Activated CD4-positive, alpha-beta memory T cell treated with anti-CD3 and anti-CD28 coated beads, Interleukin-2, amount 10 ng/mL, durations not matched to agents 7 days and 5 days (primary cell): ENCODE measurements around the gene AGAP1. TPM values are rescaled to one million over a fixed set of nuclear protein-coding genes. Genes with fewer than 3 reads are reported as not detected.

Source experiments
- CTCF ChIA-PET: fragments of 350-600 bp; sonication (Branson Sonifier 250); formaldehyde crosslinking; loops from one replicate; lab custom pipeline; 2021; ENCODE audit warnings: antibody characterized with exemption, inconsistent platforms; lab: Charles Lee
- POLR2A ChIA-PET: fragments of 350-600 bp; sonication (Branson Sonifier 250); formaldehyde crosslinking; loops from one replicate; lab custom pipeline; 2021; ENCODE audit warnings: antibody characterized with exemption; lab: Charles Lee
- DNase-seq: peaks from one replicate; pipeline ENCODE4 v3.0.0-alpha.2; 2020
- H3K27ac Mint-ChIP-seq: one replicate; pipeline ENCODE4 v1.8.0; 2021; ENCODE audit warnings: mild to moderate bottlenecking, mixed read lengths
- H3K27me3 Mint-ChIP-seq: one replicate; pipeline ENCODE4 v1.8.0; 2021; ENCODE audit warnings: mixed read lengths
- H3K36me3 Mint-ChIP-seq: one replicate; pipeline ENCODE4 v1.8.0; 2021; ENCODE audit warnings: low read depth, mixed read lengths
- H3K4me1 Mint-ChIP-seq: one replicate; pipeline ENCODE4 v1.8.0; 2021; ENCODE audit warnings: mixed read lengths
- H3K4me3 Mint-ChIP-seq: one replicate; pipeline ENCODE4 v1.8.0; 2021; ENCODE audit warnings: mild to moderate bottlenecking, mixed read lengths
- H3K9me3 Mint-ChIP-seq: one replicate; pipeline ENCODE4 v1.8.0; 2021; ENCODE audit warnings: mixed read lengths
- total RNA-seq, 2 experiments: library from RNA; stranded (reverse); gene quantifications; one replicate each; pipeline ENCODE4 v1.2.3, GENCODE V29; 2021

AGAP1 gene
- total RNA-seq, 2 experiments from 2014 or later: 1.1 to 1.2 TPM

DNA sequence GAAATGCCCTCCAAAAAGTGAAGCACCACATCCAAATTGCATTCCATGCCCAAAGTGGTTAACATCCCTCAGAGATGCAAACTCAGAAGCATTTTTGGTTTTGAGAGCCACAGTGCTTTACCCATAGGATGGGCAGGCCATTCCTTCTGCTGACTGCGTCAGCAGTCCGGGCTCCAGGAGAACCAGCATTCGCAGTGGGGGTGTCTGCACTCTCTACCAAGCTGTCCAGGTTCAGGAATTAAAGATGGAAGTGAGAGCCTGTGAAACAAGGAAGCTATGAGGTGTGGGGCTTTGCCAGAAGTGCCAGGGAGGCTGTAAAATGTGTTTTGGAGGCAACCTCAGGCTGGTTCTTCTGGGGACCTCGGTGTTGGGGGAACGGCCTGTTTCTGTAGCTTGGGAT is 205.7 kb downstream of the AGAP1 start:
- no peaks in the 10 kb centered on the region for H3K9me3 Mint-ChIP-seq
- no peaks in the 10 kb centered on the region for H3K27me3 Mint-ChIP-seq
- H3K27ac Mint-ChIP-seq: no peak overlapping the region
- ChIA-PET POLR2A (no interaction called here), CTCF (no interaction called here)
- no peak for DNase-seq
- H3K36me3 Mint-ChIP-seq: no peaks in the 10 kb centered on the region
- no peaks in the 10 kb centered on the region for H3K4me1 Mint-ChIP-seq
- H3K4me3 Mint-ChIP-seq: no peak overlapping the region

DNA sequence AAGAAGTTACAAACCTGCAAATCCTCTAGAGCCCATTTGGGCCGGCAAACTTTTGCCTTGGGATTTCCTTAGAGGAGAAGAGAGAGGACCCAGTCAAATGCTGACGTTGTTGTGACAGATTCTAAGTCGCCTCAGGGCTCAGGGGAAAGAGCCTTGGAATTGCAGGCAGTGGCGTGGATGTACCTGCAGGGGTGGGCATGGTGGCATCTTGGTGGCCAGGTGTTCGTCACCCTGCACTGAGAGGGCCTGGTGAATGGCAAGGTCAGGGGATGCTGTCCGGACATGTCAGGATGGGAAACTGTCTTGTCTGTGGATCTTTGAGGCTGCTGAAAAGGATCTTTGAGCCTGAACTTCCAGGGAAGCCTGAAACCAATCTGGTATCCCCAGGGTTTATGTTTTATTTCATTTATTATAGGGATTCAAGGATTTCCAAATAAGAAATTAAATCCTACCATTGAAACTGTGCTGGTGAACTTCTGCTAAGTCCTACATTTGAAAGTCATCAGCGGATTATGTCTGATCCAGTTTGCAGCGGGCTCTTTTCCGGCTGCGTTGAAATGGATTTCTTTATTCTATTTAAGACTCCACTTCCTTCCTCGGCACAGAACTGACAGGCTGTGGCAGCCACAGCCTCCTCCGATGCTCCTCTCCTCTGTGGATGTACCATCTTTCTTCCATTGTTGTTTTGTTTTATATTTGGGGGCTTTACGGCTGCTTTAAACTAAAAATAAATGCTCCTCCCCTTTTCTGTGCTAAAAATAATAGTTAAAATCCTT is 207.6 kb downstream of the AGAP1 start:
- DNase-seq: no peak
- Mint-ChIP-seq H3K27ac (no peak overlapping the region), H3K27me3 (no peaks in the 10 kb centered on the region), H3K4me3 (no peak overlapping the region), H3K4me1 (no peaks in the 10 kb centered on the region), H3K9me3 (no peaks in the 10 kb centered on the region), H3K36me3 (no peaks in the 10 kb centered on the region)
- POLR2A ChIA-PET: no interaction called here
- CTCF ChIA-PET: no interaction called here

DNA sequence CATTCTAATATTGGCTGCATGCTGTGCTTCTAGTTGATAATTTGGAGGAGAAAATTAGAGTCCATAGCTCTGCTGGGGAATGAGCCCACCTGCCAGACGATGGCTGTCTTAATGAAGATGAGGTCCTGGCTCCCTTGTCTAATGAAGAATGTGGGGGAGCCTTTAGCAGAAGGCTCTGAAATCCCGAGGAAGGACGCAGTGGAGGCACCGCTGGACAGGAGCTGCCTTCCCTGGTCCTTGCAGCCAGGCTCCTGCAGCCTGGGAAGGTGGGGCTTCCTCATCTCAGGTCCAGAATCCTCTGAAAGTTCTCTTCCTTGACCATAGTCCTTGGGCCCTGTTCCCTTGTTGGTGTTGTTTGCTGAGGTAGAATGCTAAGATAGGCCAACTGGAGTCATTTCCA is 208.3 kb downstream of the AGAP1 start:
- Mint-ChIP-seq H3K27me3 (no peaks in the 10 kb centered on the region), H3K36me3 (no peaks in the 10 kb centered on the region), H3K9me3 (no peaks in the 10 kb centered on the region), H3K4me1 (no peaks in the 10 kb centered on the region), H3K27ac (no peak overlapping the region), H3K4me3 (no peak overlapping the region)
- DNase-seq: no peak
- POLR2A ChIA-PET: no interaction called here
- CTCF ChIA-PET: no interaction called here

DNA sequence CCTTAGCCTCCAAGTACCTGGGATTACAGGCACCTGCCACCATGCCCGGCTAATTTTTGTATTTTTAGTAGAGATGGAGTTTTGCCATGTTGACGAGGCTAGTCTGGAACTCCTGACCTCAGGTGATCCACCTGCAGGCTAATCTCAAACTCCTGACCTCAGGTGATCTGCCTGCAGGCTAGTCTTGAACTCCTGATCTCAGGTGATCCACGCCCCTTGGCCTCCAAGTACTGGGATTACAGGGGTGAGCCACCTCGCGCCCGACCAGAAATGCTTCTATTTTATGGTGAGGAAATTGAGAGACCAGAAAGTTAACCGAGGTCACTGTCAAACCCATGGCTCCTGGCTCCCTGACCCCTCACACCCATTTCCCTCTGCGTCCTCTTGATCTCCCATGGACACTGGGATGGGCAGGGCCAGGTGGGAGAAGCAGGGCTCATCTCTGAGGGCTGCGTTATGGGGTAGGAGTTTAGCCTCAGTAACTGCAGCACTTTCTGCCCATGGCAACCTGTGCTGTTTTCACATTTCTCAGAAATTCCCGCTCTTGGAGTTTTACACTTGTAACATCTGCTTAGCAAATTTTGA is 210.0 kb downstream of the AGAP1 start:
- POLR2A ChIA-PET: no interaction called here
- H3K9me3 Mint-ChIP-seq: no peaks in the 10 kb centered on the region
- no peaks in the 10 kb centered on the region for H3K4me1 Mint-ChIP-seq
- no peaks in the 10 kb centered on the region for H3K36me3 Mint-ChIP-seq
- no peak overlapping the region for H3K4me3 Mint-ChIP-seq
- no peaks in the 10 kb centered on the region for H3K27me3 Mint-ChIP-seq
- H3K27ac Mint-ChIP-seq: no peak overlapping the region
- CTCF ChIA-PET: no interaction called here
- DNase-seq: no peak

DNA sequence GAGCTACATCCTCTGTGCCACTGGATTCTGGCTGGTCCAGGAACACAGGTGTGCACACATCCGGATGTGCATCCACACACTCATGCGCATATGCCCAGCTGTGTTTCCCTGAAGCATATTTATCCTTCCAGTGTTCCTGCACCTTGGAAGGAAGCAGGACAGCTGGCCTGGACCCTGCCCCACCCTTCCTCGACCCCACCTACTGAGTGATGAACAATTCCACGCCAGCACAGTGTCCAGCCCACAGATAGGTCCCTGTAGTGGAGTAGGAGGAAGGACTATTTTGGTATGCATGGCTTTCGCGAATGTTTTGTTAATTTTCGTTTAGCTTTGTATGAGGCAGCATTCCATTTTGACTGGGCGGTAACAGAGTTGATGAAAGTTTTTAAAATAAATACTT is 211.5 kb downstream of the AGAP1 start:
- no peaks in the 10 kb centered on the region for H3K36me3 Mint-ChIP-seq
- DNase-seq: no peak
- no peaks in the 10 kb centered on the region for H3K9me3 Mint-ChIP-seq
- ChIA-PET CTCF (no interaction called here), POLR2A (no interaction called here)
- H3K27ac Mint-ChIP-seq: no peak overlapping the region
- no peak overlapping the region for H3K4me3 Mint-ChIP-seq
- H3K27me3 Mint-ChIP-seq: no peaks in the 10 kb centered on the region
- H3K4me1 Mint-ChIP-seq: no peaks in the 10 kb centered on the region

DNA sequence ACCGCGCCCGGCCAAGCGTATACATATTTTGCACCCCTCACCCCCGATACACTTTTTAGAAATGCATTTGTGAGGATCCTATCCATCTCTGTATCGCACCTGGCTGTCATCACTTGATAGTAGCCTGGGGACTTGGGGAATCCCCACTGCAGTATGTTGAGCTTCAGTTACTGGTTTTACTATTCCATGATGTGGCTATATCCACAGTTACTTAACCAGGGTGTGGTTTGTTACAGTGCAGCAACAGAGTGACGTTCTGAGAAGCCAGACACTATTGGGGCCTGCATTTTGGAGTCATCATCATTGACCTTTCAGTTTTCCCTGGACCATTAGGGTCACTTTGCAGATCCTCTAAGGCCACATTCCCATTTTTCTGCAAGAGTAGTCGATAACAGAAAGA is 212.7 kb downstream of the AGAP1 start:
- ChIA-PET POLR2A (no interaction called here), CTCF (no interaction called here)
- Mint-ChIP-seq H3K27me3 (no peaks in the 10 kb centered on the region), H3K4me3 (no peak overlapping the region), H3K9me3 (no peaks in the 10 kb centered on the region), H3K27ac (no peak overlapping the region), H3K4me1 (no peaks in the 10 kb centered on the region), H3K36me3 (no peaks in the 10 kb centered on the region)
- no peak for DNase-seq

DNA sequence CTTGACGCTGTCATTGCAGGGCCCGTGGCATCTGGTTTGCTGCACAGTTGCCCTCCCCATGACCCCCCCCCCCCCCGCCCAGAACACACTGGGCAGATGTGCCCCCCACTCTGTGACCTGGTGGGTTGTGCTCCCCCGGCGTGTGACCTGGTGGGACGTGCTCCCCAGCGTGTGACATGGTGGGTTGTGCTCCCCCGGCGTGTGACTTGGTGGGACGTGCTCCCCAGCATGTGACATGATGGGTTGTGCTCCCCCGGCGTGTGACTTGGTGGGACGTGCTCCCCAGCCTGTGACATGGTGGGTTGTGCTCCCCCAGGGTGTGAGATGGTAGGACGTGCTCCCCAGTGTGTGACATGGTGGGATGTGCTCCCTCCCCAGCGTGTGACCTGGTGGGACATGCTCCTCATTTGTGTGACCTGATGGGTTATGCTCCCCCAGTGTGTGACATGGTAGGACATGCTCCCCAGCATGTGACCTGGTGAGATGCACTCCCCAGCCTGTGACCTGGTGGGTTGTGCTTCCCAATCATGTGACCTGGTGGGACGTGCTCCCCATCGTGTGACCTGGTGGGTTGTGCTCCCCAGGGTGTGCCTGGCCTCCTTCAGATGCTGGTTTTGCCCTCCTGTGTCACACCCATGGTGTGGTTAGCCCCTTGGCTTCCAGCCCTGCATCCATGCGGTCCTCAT is 213.7 kb downstream of the AGAP1 start:
- Mint-ChIP-seq H3K27ac (no peak overlapping the region), H3K4me3 (no peak overlapping the region), H3K36me3 (no peaks in the 10 kb centered on the region), H3K27me3 (no peaks in the 10 kb centered on the region), H3K4me1 (no peaks in the 10 kb centered on the region), H3K9me3 (no peaks in the 10 kb centered on the region)
- ChIA-PET CTCF (no interaction called here), POLR2A (no interaction called here)
- no peak for DNase-seq

DNA sequence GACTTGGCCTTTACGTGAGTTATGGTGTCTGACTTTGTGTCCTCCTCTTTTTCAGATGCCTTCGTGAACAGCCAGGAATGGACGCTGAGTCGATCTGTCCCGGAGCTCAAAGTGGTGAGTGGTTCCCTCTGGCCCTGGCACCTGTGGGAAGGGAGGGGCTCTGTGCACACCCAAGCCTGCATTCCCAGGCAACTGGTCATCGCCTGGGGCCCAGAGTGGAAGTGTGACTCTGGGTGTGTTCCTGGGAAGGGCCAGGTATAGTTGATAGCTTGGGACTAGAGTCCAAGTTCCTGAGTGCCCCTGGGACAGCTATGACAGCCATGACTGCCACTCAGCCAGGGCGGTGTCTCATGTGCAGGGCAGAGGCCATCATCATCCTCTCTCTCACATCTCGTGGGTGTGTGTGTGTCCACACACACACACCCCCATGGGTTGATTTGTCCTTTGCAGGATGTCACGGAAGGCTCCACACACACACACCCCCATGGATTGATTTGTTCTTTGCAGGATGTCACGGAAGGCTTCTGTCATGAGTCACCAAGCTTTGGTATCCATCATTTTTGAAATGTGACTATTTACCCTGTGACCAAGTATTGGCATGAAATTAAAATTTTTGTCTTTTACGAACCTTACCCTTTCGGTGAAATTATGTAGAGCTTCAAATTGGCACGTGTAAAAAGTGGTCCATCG is 215.4 kb downstream of the AGAP1 start:
- no peaks in the 10 kb centered on the region for H3K4me1 Mint-ChIP-seq
- DNase-seq: no peak
- no peak overlapping the region for H3K27ac Mint-ChIP-seq
- POLR2A ChIA-PET: no interaction called here
- no peaks in the 10 kb centered on the region for H3K9me3 Mint-ChIP-seq
- H3K27me3 Mint-ChIP-seq: no peaks in the 10 kb centered on the region
- H3K36me3 Mint-ChIP-seq: no peaks in the 10 kb centered on the region
- CTCF ChIA-PET: interaction anchor here (1.2 kb wide), 1 partner anchor 37 kb away, joined by 4 read pairs; no protein-coding TSS in a partner anchor
- H3K4me3 Mint-ChIP-seq: no peak overlapping the region

DNA sequence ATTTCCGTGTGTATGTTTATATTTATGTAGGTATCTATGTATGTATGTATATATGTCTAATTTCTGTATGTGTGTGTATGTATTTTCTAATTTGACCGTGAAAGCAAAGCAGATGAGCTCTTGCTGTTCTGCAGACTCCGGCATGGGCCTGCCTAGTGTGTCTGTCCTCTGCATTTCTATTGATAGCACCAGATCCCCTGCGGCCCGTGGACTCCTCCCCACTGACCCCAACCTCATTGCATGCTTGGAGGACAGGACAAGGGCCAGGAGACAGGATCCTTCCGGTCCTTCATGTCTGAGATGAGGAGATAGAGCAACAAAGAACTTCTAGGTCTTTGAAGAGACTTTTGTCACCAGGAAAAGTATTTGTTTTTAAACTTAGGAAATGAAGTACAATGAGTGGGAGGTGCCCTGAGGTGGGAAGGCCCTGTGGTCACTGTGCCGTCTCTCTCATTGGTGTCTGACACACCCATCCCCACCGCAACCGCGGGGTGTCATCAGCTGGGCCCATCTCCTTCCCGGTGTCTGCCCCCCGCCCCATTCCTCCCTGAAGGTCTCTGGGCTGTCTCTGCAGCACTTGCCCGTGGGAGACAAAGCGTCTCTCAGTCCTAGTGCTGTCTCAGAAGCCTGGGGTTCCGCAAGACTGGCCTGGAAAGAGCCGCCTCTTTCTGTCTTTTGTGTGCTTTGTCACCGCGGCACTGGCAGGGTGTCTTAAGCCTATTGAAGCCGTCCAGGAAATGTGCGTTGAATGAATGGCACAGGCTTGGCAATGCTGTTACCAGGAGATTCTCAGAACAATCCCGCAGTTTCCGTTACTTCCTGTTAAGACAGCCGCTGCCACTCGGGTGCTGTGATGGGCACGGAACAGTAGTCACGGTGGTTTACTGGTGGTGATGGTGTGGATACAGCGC is 216.4 kb downstream of the AGAP1 start:
- no peaks in the 10 kb centered on the region for H3K9me3 Mint-ChIP-seq
- no peak overlapping the region for H3K4me3 Mint-ChIP-seq
- no peaks in the 10 kb centered on the region for H3K27me3 Mint-ChIP-seq
- POLR2A ChIA-PET: no interaction called here
- H3K27ac Mint-ChIP-seq: no peak overlapping the region
- no peak for DNase-seq
- no peaks in the 10 kb centered on the region for H3K36me3 Mint-ChIP-seq
- no peaks in the 10 kb centered on the region for H3K4me1 Mint-ChIP-seq
- CTCF ChIA-PET: no interaction called here

DNA sequence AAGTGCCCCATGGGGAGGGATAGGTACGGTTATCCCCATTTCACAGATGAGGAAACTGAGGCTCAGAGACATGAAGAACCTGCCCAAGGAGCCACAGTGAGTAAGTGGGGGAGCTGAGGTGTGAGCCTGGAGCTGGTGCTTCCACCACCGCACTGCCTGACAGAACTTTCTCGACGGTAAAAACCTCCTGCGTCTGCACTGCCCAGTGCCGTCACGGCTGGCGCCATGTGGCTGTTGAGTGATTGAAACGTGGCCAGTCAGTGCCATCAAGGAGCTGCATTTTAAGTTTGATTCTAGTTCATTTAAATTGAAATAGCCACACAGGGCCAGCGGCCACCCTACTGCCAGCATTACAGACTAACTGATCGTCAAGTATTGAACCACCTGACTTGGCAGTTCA is 217.1 kb downstream of the AGAP1 start:
- Mint-ChIP-seq H3K4me3 (no peak overlapping the region), H3K9me3 (no peaks in the 10 kb centered on the region), H3K27ac (no peak overlapping the region), H3K27me3 (no peaks in the 10 kb centered on the region), H3K4me1 (no peaks in the 10 kb centered on the region), H3K36me3 (no peaks in the 10 kb centered on the region)
- ChIA-PET CTCF (no interaction called here), POLR2A (no interaction called here)
- no peak for DNase-seq

DNA sequence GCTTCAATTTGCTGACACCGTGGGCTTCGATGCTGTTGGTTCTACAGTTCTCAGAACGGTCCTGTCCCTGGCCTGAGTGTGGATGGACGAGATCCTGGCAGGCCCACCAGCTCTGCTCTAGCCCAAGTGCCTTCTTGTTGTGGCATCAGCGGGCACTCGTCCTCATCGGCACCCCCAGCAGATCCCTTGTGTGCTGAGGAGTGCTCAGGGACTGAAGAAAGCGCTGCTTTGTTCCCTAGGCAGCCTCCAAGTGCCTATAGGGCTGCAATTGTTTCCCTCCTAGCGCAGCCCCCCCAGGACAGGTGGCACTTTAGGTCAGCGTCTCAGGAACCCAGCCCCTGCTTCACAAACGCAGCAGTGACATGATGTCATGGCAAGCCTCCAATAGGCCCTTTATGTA is 217.7 kb downstream of the AGAP1 start:
- DNase-seq: no peak
- no peaks in the 10 kb centered on the region for H3K36me3 Mint-ChIP-seq
- no peak overlapping the region for H3K27ac Mint-ChIP-seq
- H3K9me3 Mint-ChIP-seq: no peaks in the 10 kb centered on the region
- no peaks in the 10 kb centered on the region for H3K27me3 Mint-ChIP-seq
- CTCF ChIA-PET: no interaction called here
- H3K4me1 Mint-ChIP-seq: no peaks in the 10 kb centered on the region
- no peak overlapping the region for H3K4me3 Mint-ChIP-seq
- POLR2A ChIA-PET: no interaction called here

DNA sequence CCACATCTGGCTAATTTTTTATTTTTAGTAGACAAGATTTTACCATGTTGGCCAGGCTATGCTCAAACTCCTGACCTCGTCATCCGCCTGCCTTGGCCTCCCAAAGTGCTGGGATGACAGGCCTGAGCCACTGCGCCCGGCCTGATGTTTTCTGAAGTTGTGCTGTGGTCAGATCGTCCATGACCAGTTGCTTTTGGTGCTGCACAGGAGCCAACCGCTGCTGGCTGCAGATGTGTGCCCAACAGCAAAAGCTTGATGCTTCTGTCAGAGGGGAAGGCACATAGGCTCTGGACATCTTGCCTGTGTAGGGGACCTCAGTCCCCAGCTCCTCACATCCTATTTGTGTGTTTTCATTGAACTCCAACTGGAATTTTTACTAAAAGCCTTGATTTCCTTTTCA is 218.3 kb downstream of the AGAP1 start:
- POLR2A ChIA-PET: no interaction called here
- Mint-ChIP-seq H3K4me1 (no peaks in the 10 kb centered on the region), H3K9me3 (no peaks in the 10 kb centered on the region), H3K27me3 (no peaks in the 10 kb centered on the region), H3K36me3 (no peaks in the 10 kb centered on the region), H3K4me3 (no peak overlapping the region), H3K27ac (no peak overlapping the region)
- no peak for DNase-seq
- CTCF ChIA-PET: no interaction called here
